Measurements from ENCODE around the gene AGRN.
A peak's percentile ranks its signal among the peaks of the same experiment; 100 is the strongest.
"Not testable (repeated sequence)": the region's sequence is repeated elsewhere in the genome, so short reads cannot be mapped to it uniquely, and the experiment has no call there.

The AGRN gene

GRCh38 chr1:982765-983436, 37.0 kb upstream of the AGRN start:
- DNase-seq = no peak

DNA sequence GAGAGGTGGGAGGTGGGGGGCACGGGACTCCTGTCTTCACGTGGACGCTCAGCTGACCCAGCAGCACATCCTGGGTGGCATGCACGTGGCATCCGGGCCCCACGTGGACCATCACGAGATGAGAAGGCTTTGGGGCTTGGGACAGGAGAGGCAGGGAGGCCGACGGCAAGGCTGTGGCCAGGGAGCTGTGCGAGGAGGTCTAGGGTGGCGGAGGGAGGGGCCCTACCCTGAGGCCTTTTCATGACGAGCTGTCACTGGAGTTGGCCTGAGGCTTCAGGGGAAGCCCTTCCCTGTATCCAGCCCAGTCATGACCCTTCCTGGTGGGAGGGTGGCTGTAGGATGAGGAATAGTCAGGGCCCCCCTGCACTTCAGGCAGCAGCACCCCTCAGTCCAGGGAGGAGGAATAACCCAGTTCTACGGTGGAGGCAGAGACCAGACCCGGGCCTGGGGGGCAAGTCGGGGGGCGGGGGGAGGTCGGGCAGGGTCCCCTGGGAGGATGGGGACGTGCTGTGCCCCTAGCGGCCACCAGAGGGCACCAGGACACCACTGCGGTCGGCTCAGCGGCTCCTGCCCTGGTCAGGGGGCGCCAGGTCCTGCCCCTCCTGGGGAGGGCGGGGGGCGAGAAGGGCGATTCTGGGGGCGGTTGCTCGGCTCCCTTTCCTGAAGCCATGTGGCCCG, 36.0 kb upstream of the AGRN start:
- peak in 3 of 4 experiments; percentile 38 to 66 (median 46) for DNase-seq

DNA sequence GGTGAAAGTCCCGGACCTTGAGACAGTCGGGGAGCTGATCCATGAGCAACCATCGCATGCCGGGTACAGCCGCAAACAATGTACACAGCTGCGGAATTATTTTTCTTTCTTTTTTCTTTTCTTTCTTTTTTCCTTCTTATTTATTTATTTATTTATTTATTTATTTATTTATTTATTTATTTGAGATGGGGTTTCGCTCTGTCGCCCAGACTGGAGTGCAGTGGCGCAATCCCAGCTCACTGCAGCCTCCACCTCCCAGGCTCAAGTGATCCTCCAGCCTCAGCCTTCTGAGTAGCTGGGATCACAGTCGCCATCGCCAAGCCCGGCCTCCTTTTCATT, 35.5 kb upstream of the AGRN start:
- no peak for DNase-seq

DNA sequence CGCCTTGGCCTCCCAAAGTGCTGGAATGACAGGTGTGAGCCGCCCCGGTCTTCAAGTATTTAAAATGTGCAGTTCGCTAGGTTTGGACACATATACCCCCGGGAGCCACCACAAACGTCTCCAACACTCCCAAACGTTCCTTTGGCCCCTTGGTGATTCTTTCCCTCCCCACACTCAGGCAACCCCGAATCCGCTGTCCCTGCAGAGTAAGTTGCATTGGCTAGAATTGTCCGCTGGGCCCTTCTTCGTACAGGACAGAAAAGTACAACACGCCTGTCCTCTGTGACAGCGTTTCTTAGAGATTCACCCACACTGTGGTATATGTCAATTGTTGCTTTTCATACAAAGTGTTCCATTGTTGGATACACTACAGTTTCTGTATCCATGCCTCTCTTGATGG, 34.8 kb upstream of the AGRN start:
- no peak for DNase-seq

GRCh38 chr1:988061-988460, 31.9 kb upstream of the AGRN start:
- not testable (repeated sequence) for DNase-seq

- DNase-seq = not testable (repeated sequence)
Measured at GRCh38 chr1:991275-991674, 28.6 kb upstream of the AGRN start.

- DNase-seq = no peak
Measured at GRCh38 chr1:991895-992294, 28.0 kb upstream of the AGRN start.

DNA sequence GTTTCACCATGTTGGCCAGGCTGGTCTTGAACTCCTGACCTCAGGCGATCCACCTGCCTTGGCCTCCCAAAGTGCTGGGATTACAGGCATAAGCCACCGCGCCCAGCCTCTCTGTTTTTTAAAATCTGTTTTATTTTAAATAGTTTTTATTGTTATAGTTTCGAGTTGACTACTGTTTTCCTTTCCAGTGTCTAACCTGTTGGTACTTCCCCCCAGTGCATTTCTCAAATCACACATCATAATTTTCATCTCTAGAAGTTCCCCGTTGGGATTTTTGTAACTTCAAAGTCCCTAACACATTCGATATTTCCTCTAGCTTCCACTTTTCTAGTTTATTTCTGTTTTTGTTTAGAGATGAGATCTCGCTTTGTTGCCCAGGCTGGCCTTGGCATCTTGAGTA, 27.6 kb upstream of the AGRN start:
- DNase-seq = no peak

DNA sequence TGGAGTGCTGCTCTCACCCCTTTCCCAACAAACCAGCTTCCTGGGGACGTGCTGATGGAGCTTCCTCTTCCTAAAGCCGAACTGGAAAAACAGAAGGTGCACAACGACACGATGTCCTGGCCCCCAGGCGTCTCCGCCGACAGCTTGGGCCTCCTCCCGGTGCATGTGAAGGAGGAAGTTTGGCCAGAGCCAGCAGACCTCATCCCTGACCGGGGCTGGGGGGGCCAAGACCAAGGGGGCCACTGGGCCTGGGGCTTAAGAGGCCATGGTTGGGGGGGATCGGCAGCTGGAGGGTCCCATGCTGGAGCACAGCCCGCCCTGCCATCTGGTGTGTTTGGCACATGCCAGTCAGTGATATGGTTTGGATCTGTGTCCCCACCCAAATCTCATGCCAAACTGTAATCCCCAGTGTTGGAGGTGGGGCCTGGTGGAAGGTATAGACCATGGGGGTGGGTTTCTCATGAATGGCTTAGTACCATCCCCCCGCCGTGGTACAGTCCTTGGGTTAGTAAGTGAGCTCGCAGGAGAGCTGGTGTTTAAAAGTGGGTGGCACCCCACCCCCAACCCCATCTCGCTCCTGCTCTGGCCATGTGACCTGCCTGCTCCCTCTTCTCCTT, 26.4 kb upstream of the AGRN start:
- no peak for DNase-seq

- DNase-seq = not testable (repeated sequence)
Measured at GRCh38 chr1:994546-994945, 25.4 kb upstream of the AGRN start.

GRCh38 chr1:995665-996633, 24.0 kb upstream of the AGRN start:
- DNase-seq = no peak

DNA sequence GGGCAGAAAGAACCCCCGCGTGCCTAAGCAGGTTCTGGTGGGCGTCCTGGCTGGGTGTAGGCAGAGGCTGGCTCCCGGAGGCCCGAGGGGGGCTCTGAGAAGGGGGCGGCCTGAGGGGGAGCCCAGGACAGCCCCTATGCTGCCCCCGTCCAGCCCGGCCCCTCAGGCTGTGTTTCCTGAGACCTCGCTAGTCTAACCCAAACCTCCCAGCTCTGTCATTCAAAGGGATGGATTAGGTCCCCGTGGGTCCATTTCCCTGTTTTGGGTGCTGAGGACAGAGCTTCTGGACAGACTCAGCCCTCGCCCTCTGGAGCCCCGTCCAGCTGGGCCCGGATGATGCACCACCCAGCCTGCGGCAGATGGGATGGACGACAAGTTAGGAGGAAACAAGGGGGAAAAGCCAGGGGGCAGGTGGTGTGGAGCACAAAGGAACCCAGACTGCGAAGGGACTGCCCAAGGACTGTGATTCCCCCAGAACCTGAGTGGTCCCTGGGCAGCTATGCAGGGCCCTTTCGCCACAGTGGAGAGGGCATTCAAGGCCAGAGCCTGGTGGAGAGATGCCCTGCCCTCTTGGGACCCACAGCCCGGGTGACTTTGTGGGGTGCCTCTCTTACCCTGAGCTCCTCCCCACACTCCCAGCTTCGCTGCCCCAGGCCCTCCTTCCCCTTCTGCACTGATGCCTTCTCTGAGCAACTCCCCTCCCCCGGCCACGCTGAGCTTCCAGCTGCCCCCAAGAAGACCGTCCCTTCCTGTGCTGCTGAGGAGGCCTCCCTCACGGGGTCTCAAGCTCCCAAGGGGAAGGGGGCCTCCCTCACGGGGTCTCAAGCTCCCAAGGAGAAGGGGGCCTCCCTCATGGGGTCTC, 22.8 kb upstream of the AGRN start:
- no peak for DNase-seq

- no peak for DNase-seq
Measured at GRCh38 chr1:997713-997992, 22.3 kb upstream of the AGRN start.

DNA sequence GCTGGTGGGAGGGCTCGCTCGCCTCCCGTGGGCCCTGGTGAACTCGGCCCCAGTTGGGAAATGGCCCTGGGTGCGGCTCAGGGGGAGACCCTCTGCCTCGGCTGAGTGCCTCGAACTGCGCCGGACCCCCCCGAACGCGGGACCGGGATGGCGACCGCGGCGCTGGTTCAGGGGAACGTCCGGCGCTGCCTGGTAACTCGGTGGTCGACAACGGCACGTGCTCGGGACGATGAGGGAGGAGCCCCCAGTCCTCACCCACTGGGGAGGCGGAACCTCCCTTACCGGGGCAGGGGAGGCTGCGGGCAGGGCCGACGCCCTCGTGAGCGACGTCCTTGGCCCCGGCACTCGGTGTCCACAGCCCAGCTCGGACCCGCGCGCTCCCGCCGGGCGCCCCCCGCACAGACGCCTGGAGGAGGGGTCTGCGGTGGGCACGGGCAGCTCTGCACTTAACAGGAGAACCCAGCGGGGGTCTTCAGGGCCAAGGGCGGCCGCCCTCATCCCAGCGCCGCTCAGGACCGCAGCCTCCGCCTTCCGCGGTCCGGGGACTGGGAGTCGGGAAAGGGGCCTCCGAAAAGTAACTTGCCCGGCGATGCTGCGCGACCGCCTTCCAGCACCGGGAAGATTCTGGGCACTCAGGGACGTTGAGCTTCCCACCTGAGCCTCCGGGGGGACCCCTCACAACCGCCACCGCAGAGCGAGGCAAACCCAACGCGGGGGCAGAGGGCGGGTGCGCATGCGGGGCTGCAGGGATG, 21.8 kb upstream of the AGRN start:
- DNase-seq = no peak

DNA sequence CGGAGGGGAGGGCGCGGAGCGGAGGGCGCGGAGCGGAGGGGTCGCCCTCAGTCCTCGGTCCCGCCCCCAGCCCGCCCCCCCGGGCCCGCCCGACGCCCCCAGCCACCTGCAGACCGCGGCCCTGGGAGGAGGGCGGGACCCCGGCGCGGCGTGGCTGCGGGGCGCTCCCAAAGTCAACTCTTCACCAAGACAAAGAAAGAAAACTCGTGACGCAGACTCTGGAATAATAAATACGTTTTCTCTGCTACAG, 21.2 kb upstream of the AGRN start:
- no peak for DNase-seq

GRCh38 chr1:998995-999724, 20.8 kb upstream of the AGRN start:
- no peak for DNase-seq

DNA sequence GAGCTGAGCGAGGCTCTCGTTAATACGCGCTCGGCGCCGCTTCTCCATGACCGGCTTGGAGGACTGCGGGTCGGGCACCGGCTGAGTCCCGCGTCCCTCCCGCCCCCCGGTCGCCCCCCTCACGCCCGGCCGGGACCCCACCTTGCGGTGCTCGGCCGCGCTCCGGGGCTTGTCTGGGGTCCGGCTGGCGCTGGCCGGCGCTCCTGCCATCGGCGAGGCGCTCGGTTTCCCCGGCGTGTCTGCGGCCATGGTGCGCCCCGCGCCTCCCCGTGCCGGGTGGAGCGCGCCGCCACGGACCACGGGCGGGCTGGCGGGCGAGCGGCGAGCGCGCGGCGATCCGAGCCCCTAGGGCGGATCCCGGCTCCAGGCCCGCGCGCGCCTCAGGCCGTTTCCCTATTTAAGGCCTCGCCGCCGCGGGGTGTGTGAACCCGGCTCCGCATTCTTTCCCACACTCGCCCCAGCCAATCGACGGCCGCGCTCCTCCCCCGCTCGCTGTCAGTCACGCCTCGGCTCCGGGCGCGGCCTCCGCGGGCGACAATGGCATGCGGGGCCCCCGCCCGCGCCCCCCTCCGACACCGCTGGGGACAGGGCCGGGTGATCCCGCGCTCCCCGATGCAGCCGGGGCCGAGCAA, 20.1 kb upstream of the AGRN start, which contains the start of gene HES4:
Gene HES4, minus strand, starts transcription at position 373 of the 632 bp plus-strand sequence. Its CDS starts 124 bp downstream, at position 249.
- DNase-seq = peak in 2 of 4 experiments; percentile 31 to 51

- DNase-seq = peak; percentile 48 to 65 (median 56)
Measured at GRCh38 chr1:1000357-1001056, 19.4 kb upstream of the AGRN start.

DNA sequence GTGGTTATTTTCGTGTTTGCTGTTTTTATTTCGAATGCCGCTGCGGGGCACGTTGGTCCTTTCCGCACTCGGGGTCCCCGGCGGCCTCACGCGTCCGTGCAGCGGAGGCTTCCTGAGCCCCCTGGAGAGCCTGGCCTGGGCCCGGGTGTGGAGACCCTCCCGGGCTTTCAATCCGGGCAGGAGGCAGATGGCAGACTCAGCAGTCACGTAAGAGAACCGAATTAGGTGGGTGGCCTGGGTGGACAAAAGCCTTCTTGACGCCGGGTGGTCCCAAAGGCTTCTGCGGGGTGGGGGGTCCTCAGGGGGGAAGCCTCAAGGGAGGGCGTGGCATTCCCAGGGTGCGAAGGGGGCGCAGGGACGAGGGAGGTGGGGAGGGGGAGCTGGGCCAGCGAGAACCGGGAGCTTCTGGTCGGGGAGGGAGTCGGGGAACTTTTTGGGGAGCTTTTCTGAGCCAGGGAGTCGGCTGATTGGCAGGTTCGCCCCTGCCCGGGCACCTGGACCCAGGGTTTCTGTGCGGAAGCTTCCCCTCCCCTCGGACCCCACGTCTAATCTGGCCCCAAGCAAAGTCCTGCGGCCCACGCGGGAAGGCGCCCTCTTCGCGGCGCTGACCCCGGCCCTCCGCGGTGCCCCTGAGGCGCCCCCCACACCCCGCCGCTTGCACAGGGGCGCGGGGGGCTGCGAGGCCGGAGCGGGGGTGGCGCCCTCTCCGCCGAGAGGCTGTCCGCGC, 18.7 kb upstream of the AGRN start:
- DNase-seq = no peak

Measured in activated naive CD4-positive, alpha-beta T cell (primary cell).